ENCODE results near the gene KCNN4. TPM values are rescaled to one million over a fixed set of nuclear protein-coding genes. Genes with fewer than 3 reads are reported as not detected.

KCNN4 gene
- total RNA-seq, 4 donors from 2014 or later, result 0.77 to 9.2 (median 5.6) TPM

GRCh38 chr19:43760941-43761340, 19.8 kb downstream of the KCNN4 start:
- Histone ChIP-seq H3K27me3 (no peaks in the 10 kb centered on the region), H3K4me3 (no peak overlapping the region), H3K27ac (no peak overlapping the region), H3K36me3 (no peaks in the 10 kb centered on the region), H3K9me3 (no peaks in the 10 kb centered on the region), H3K4me1 (no peaks in the 10 kb centered on the region)
- intact Hi-C loops (cut with DNase I; ENCODE audit: low total_unique reads), result no loop called here
- no peak for DNase-seq
- no peak for TF ChIP-seq POLR2A (IDR thresholded peaks at IDR 0.05)
- TF ChIP-seq, protein P1, sequence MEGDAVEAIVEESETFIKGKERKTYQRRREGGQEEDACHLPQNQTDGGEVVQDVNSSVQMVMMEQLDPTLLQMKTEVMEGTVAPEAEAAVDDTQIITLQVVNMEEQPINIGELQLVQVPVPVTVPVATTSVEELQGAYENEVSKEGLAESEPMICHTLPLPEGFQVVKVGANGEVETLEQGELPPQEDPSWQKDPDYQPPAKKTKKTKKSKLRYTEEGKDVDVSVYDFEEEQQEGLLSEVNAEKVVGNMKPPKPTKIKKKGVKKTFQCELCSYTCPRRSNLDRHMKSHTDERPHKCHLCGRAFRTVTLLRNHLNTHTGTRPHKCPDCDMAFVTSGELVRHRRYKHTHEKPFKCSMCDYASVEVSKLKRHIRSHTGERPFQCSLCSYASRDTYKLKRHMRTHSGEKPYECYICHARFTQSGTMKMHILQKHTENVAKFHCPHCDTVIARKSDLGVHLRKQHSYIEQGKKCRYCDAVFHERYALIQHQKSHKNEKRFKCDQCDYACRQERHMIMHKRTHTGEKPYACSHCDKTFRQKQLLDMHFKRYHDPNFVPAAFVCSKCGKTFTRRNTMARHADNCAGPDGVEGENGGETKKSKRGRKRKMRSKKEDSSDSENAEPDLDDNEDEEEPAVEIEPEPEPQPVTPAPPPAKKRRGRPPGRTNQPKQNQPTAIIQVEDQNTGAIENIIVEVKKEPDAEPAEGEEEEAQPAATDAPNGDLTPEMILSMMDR (IDR thresholded peaks at IDR 0.05), result no peak

DNA sequence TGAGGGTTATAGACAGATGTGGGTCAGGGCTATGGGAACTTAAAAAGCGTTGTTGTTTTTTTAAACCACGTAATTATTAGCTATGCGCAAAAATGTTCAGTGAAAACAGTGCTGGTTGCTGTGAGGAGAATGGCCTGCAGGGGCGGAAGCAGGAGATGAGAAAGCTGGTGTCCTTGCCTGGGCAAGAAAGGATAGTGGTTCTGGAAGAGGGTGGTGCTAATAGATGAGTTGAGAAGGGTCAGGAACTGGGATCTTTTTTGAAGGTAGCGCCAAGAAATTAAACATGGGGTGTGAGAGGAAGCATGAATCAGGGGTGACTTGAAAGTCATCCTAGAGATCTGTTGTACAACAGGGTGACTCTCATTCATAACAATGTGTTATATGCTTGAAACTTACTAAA, 21.3 kb downstream of the KCNN4 start:
- TF ChIP-seq POLR2A (IDR thresholded peaks at IDR 0.05), result no peak
- TF ChIP-seq, protein P1 (IDR thresholded peaks at IDR 0.05), result no peak
- no peak for DNase-seq
- no peak overlapping the region for H3K4me3 ChIP-seq
- no peaks in the 10 kb centered on the region for H3K4me1 ChIP-seq
- no peaks in the 10 kb centered on the region for H3K36me3 ChIP-seq
- intact Hi-C loops (cut with DNase I; ENCODE audit: low total_unique reads), result no loop called here
- H3K27ac ChIP-seq, result no peak overlapping the region
- H3K9me3 ChIP-seq, result no peaks in the 10 kb centered on the region
- no peaks in the 10 kb centered on the region for H3K27me3 ChIP-seq

DNA sequence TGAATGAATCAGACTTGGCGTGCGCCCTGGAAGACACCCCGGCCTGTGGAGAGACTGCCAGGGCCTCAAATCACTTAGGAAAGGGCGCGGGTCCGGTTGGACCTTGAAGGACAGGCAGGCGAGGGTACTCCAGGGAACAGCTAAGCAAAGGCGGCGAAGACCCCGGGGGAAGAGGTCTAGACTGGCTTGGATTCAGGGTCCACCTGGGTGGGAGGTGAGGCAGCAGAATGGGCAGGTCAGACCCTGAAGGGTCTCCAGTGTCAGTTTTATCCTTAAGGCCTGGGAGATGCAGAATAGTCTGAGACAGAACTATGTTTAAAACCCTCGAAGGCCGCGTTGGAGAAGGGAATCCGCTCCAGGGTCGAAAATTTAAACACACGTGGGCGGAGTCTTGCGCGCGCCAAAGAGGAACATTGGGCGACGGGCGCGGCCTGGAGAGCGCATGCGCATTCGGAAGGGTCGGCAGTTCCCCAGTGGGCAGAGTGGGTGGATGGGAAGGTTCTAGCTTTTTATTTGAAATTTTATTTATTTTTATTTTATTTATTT, 25.4 kb downstream of the KCNN4 start:
- TF ChIP-seq POLR2A (IDR thresholded peaks at IDR 0.05), result no peak
- TF ChIP-seq, protein P1 (IDR thresholded peaks at IDR 0.05), result peak in 1 of 4 experiments; percentile 0
- intact Hi-C loops (cut with DNase I; ENCODE audit: low total_unique reads), result no loop called here
- H3K4me3 ChIP-seq, result peak overlapping the region; percentile 71 to 72
- H3K9me3 ChIP-seq, result no peaks in the 10 kb centered on the region
- peak overlapping the region; percentile 97 to 99 for H3K27ac ChIP-seq
- peak; percentile 80 to 85 for DNase-seq
- no peaks in the 10 kb centered on the region for H3K4me1 ChIP-seq
- no peaks in the 10 kb centered on the region for H3K27me3 ChIP-seq
- no peaks in the 10 kb centered on the region for H3K36me3 ChIP-seq

GRCh38 chr19:43754503-43755255, 26.1 kb downstream of the KCNN4 start, which contains the start of gene SMG9:
SMG9 (minus strand) TSS chr19:43754962; CDS start chr19:43750741, 4,221 bp downstream.
- Histone ChIP-seq H3K4me1 (no peaks in the 10 kb centered on the region), H3K4me3 (peak within 1 kb of the TSS; percentile 71 to 72), H3K36me3 (no peaks in the 10 kb centered on the region), H3K27me3 (no peaks in the 10 kb centered on the region), H3K27ac (peak within 1 kb of the TSS; percentile 97 to 99), H3K9me3 (no peaks in the 10 kb centered on the region)
- TF ChIP-seq, protein P1 (IDR thresholded peaks at IDR 0.05), result peak in 2 of 4 experiments; percentile 4 to 24
- peak; percentile 75 to 90 for TF ChIP-seq POLR2A (IDR thresholded peaks at IDR 0.05)
- intact Hi-C loops (cut with DNase I; ENCODE audit: low total_unique reads), result no loop called here
- DNase-seq, result peak; percentile 97 to 99

DNA sequence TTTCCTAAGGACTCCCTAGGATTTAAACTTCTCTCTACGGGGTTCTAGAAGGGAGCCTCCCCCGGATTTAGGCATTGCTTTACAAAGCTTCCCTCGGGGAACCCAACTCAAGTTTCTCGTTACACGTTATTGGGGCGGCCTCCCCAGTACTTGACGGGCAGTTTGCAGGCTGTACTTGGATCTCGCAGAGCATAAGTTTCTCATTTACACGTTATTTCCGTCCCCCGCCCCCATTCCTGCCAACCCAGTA, 26.6 kb downstream of the KCNN4 start:
- H3K36me3 ChIP-seq, result no peaks in the 10 kb centered on the region
- H3K9me3 ChIP-seq, result no peaks in the 10 kb centered on the region
- no peak for DNase-seq
- H3K27me3 ChIP-seq, result no peaks in the 10 kb centered on the region
- no peaks in the 10 kb centered on the region for H3K4me1 ChIP-seq
- TF ChIP-seq, protein P1 (IDR thresholded peaks at IDR 0.05), result no peak
- no peak for TF ChIP-seq POLR2A (IDR thresholded peaks at IDR 0.05)
- intact Hi-C loops (cut with DNase I; ENCODE audit: low total_unique reads), result no loop called here
- peak overlapping the region; percentile 71 to 72 for H3K4me3 ChIP-seq
- peak overlapping the region; percentile 97 to 99 for H3K27ac ChIP-seq
